ENCODE measurements around the gene NHSL2. TPM values are rescaled to one million over a fixed set of nuclear protein-coding genes. Genes with fewer than 3 reads are reported as not detected.

Gene NHSL2
- total RNA-seq, 1 donor from 2014 or later = 0.43 TPM

GRCh38 chrX:71998836-71999509, 88.3 kb downstream of the NHSL2 start:
- DNase-seq (ENCODE audit: low spot score) = no peak
- no peaks in the 10 kb centered on the region for H3K9me3 Mint-ChIP-seq
- no peak overlapping the region for H3K27ac Mint-ChIP-seq
- intact Hi-C loops (cut with micrococcal nuclease) = loop anchor here (1.0 kb wide), 1 partner anchor 127 kb away; no protein-coding TSS in a partner anchor
- H3K4me3 Mint-ChIP-seq (ENCODE audit: low read depth) = no peak overlapping the region
- no peaks in the 10 kb centered on the region for H3K4me1 Mint-ChIP-seq (ENCODE audit: low read depth)
- peaks cover 23% of the 10 kb centered on the region for H3K27me3 Mint-ChIP-seq (ENCODE audit: low read depth)
- H3K36me3 Mint-ChIP-seq (ENCODE audit: low read depth) = no peaks in the 10 kb centered on the region

GRCh38 chrX:71999535-71999934, 88.9 kb downstream of the NHSL2 start:
- intact Hi-C loops (cut with micrococcal nuclease) = loop anchor here (1.0 kb wide), 1 partner anchor 127 kb away; no protein-coding TSS in a partner anchor
- H3K4me1 Mint-ChIP-seq (ENCODE audit: low read depth) = no peaks in the 10 kb centered on the region
- no peaks in the 10 kb centered on the region for H3K9me3 Mint-ChIP-seq
- H3K36me3 Mint-ChIP-seq (ENCODE audit: low read depth) = no peaks in the 10 kb centered on the region
- H3K27ac Mint-ChIP-seq = no peak overlapping the region
- peaks cover 23% of the 10 kb centered on the region for H3K27me3 Mint-ChIP-seq (ENCODE audit: low read depth)
- H3K4me3 Mint-ChIP-seq (ENCODE audit: low read depth) = no peak overlapping the region
- no peak for DNase-seq (ENCODE audit: low spot score)

- Mint-ChIP-seq H3K27ac (no peak overlapping the region), H3K9me3 (no peaks in the 10 kb centered on the region), H3K4me1 (ENCODE audit: low read depth) (no peaks in the 10 kb centered on the region), H3K36me3 (ENCODE audit: low read depth) (no peaks in the 10 kb centered on the region), H3K4me3 (ENCODE audit: low read depth) (no peak overlapping the region), H3K27me3 (ENCODE audit: low read depth) (peaks cover 19% of the 10 kb centered on the region)
- intact Hi-C loops (cut with micrococcal nuclease) = no loop called here
- no peak for DNase-seq (ENCODE audit: low spot score)
Measured at GRCh38 chrX:72001471-72001870, 90.8 kb downstream of the NHSL2 start.

GRCh38 chrX:72001906-72002305, 91.3 kb downstream of the NHSL2 start:
- H3K4me3 Mint-ChIP-seq (ENCODE audit: low read depth) = no peak overlapping the region
- intact Hi-C loops (cut with micrococcal nuclease) = no loop called here
- H3K9me3 Mint-ChIP-seq = no peaks in the 10 kb centered on the region
- H3K27ac Mint-ChIP-seq = no peak overlapping the region
- DNase-seq (ENCODE audit: low spot score) = no peak
- H3K36me3 Mint-ChIP-seq (ENCODE audit: low read depth) = no peaks in the 10 kb centered on the region
- no peaks in the 10 kb centered on the region for H3K4me1 Mint-ChIP-seq (ENCODE audit: low read depth)
- peaks cover 21% of the 10 kb centered on the region for H3K27me3 Mint-ChIP-seq (ENCODE audit: low read depth)

- intact Hi-C loops (cut with micrococcal nuclease) = no loop called here
- no peak overlapping the region for H3K27ac Mint-ChIP-seq
- no peaks in the 10 kb centered on the region for H3K4me1 Mint-ChIP-seq (ENCODE audit: low read depth)
- peaks cover 23% of the 10 kb centered on the region for H3K27me3 Mint-ChIP-seq (ENCODE audit: low read depth)
- H3K9me3 Mint-ChIP-seq = no peaks in the 10 kb centered on the region
- H3K36me3 Mint-ChIP-seq (ENCODE audit: low read depth) = no peaks in the 10 kb centered on the region
- no peak for DNase-seq (ENCODE audit: low spot score)
- H3K4me3 Mint-ChIP-seq (ENCODE audit: low read depth) = no peak overlapping the region
Measured at GRCh38 chrX:72002875-72003274, 92.2 kb downstream of the NHSL2 start.

- no peak overlapping the region for H3K27ac Mint-ChIP-seq
- H3K9me3 Mint-ChIP-seq = no peaks in the 10 kb centered on the region
- intact Hi-C loops (cut with micrococcal nuclease) = no loop called here
- no peaks in the 10 kb centered on the region for H3K4me1 Mint-ChIP-seq (ENCODE audit: low read depth)
- no peaks in the 10 kb centered on the region for H3K36me3 Mint-ChIP-seq (ENCODE audit: low read depth)
- peaks cover 23% of the 10 kb centered on the region for H3K27me3 Mint-ChIP-seq (ENCODE audit: low read depth)
- H3K4me3 Mint-ChIP-seq (ENCODE audit: low read depth) = no peak overlapping the region
- DNase-seq (ENCODE audit: low spot score) = no peak
Measured at GRCh38 chrX:72003811-72004750, 93.4 kb downstream of the NHSL2 start.

GRCh38 chrX:72005046-72005445, 94.4 kb downstream of the NHSL2 start:
- Mint-ChIP-seq H3K27ac (no peak overlapping the region), H3K27me3 (ENCODE audit: low read depth) (peaks cover 25% of the 10 kb centered on the region), H3K4me3 (ENCODE audit: low read depth) (no peak overlapping the region), H3K36me3 (ENCODE audit: low read depth) (no peaks in the 10 kb centered on the region), H3K4me1 (ENCODE audit: low read depth) (no peaks in the 10 kb centered on the region), H3K9me3 (no peaks in the 10 kb centered on the region)
- intact Hi-C loops (cut with micrococcal nuclease) = no loop called here
- DNase-seq (ENCODE audit: low spot score) = no peak

GRCh38 chrX:72006461-72006860, 95.8 kb downstream of the NHSL2 start:
- Mint-ChIP-seq H3K27me3 (ENCODE audit: low read depth) (peaks cover 14% of the 10 kb centered on the region), H3K36me3 (ENCODE audit: low read depth) (no peaks in the 10 kb centered on the region), H3K4me1 (ENCODE audit: low read depth) (no peaks in the 10 kb centered on the region), H3K4me3 (ENCODE audit: low read depth) (no peak overlapping the region), H3K27ac (no peak overlapping the region), H3K9me3 (no peaks in the 10 kb centered on the region)
- intact Hi-C loops (cut with micrococcal nuclease) = no loop called here
- DNase-seq (ENCODE audit: low spot score) = no peak

GRCh38 chrX:72009731-72010130, 99.1 kb downstream of the NHSL2 start:
- intact Hi-C loops (cut with micrococcal nuclease) = no loop called here
- Mint-ChIP-seq H3K27ac (no peak overlapping the region), H3K36me3 (ENCODE audit: low read depth) (no peaks in the 10 kb centered on the region), H3K27me3 (ENCODE audit: low read depth) (peaks cover 26% of the 10 kb centered on the region), H3K4me3 (ENCODE audit: low read depth) (no peak overlapping the region), H3K4me1 (ENCODE audit: low read depth) (no peaks in the 10 kb centered on the region), H3K9me3 (no peaks in the 10 kb centered on the region)
- DNase-seq (ENCODE audit: low spot score) = no peak

- no peak overlapping the region for H3K27ac Mint-ChIP-seq
- H3K9me3 Mint-ChIP-seq = no peaks in the 10 kb centered on the region
- no peak for DNase-seq (ENCODE audit: low spot score)
- H3K4me1 Mint-ChIP-seq (ENCODE audit: low read depth) = no peaks in the 10 kb centered on the region
- H3K27me3 Mint-ChIP-seq (ENCODE audit: low read depth) = peaks cover 44% of the 10 kb centered on the region
- intact Hi-C loops (cut with micrococcal nuclease) = no loop called here
- H3K4me3 Mint-ChIP-seq (ENCODE audit: low read depth) = no peak overlapping the region
- no peaks in the 10 kb centered on the region for H3K36me3 Mint-ChIP-seq (ENCODE audit: low read depth)
Measured at GRCh38 chrX:72011734-72012133, 101.1 kb downstream of the NHSL2 start.

GRCh38 chrX:72015383-72015782, 104.7 kb downstream of the NHSL2 start:
- no peak for DNase-seq (ENCODE audit: low spot score)
- Mint-ChIP-seq H3K27ac (no peak overlapping the region), H3K27me3 (ENCODE audit: low read depth) (peaks cover 55% of the 10 kb centered on the region), H3K36me3 (ENCODE audit: low read depth) (no peaks in the 10 kb centered on the region), H3K4me3 (ENCODE audit: low read depth) (no peak overlapping the region), H3K9me3 (no peaks in the 10 kb centered on the region), H3K4me1 (ENCODE audit: low read depth) (peaks cover 3% of the 10 kb centered on the region)
- intact Hi-C loops (cut with micrococcal nuclease) = no loop called here

- Mint-ChIP-seq H3K4me1 (ENCODE audit: low read depth) (peaks cover 16% of the 10 kb centered on the region), H3K9me3 (no peaks in the 10 kb centered on the region), H3K27ac (no peak overlapping the region), H3K4me3 (ENCODE audit: low read depth) (no peak overlapping the region), H3K36me3 (ENCODE audit: low read depth) (no peaks in the 10 kb centered on the region), H3K27me3 (ENCODE audit: low read depth) (peaks cover 64% of the 10 kb centered on the region)
- no peak for DNase-seq (ENCODE audit: low spot score)
- intact Hi-C loops (cut with micrococcal nuclease) = no loop called here
Measured at GRCh38 chrX:72016881-72017783, 106.5 kb downstream of the NHSL2 start.
